Measurements from ENCODE around the gene PHF2. TPM values are rescaled to one million over a fixed set of nuclear protein-coding genes. Genes with fewer than 3 reads are reported as not detected.

The PHF2 gene
- total and polyA plus RNA-seq, 2 experiments from 2014 or later, result 4.3 to 11.8 TPM

DNA sequence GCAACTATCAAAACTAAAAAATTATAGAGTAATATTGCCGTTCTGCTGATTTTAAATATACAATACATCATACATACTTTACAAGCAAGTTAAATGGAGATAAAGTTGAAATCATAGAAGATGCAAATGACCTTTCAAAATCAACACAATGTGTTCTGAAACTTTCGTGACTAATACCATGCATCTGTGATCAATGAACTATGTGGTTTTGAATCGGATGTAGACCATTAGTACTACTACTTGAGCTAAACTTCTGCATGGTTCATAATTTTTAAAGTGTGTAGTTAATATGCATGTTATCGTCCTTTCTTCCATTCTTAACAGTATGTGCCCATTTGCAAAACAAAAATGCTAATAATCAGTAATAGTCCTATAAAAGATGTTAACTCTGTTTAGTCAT lies 11.3 kb upstream of the PHF2 start (continued):
- TF ChIP-seq CREB1 (CRISPR knock-in tag; IDR thresholded peaks at IDR 0.05; ENCODE audit: low read depth) (no peak), NANOG (IDR thresholded peaks at IDR 0.05; ENCODE audit: borderline replicate concordance) (no peak), EZH2 (IDR thresholded peaks at IDR 0.05; ENCODE audit: low read depth, unreplicated experiment) (no peak), POLR2AphosphoS5 (IDR thresholded peaks at IDR 0.05; ENCODE audit: low read depth) (no peak), STAT1 (IDR thresholded peaks at IDR 0.05; ENCODE audit: unreplicated experiment) (no peak)
- TF ChIP-seq, protein P1, sequence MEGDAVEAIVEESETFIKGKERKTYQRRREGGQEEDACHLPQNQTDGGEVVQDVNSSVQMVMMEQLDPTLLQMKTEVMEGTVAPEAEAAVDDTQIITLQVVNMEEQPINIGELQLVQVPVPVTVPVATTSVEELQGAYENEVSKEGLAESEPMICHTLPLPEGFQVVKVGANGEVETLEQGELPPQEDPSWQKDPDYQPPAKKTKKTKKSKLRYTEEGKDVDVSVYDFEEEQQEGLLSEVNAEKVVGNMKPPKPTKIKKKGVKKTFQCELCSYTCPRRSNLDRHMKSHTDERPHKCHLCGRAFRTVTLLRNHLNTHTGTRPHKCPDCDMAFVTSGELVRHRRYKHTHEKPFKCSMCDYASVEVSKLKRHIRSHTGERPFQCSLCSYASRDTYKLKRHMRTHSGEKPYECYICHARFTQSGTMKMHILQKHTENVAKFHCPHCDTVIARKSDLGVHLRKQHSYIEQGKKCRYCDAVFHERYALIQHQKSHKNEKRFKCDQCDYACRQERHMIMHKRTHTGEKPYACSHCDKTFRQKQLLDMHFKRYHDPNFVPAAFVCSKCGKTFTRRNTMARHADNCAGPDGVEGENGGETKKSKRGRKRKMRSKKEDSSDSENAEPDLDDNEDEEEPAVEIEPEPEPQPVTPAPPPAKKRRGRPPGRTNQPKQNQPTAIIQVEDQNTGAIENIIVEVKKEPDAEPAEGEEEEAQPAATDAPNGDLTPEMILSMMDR (conservative IDR thresholded peaks at IDR 0.05; ENCODE audit: low read depth in 2 of 2), result no peak
- TF ChIP-seq, protein P2, sequence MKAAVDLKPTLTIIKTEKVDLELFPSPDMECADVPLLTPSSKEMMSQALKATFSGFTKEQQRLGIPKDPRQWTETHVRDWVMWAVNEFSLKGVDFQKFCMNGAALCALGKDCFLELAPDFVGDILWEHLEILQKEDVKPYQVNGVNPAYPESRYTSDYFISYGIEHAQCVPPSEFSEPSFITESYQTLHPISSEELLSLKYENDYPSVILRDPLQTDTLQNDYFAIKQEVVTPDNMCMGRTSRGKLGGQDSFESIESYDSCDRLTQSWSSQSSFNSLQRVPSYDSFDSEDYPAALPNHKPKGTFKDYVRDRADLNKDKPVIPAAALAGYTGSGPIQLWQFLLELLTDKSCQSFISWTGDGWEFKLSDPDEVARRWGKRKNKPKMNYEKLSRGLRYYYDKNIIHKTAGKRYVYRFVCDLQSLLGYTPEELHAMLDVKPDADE (IDR thresholded peaks at IDR 0.05), result no peak

DNA sequence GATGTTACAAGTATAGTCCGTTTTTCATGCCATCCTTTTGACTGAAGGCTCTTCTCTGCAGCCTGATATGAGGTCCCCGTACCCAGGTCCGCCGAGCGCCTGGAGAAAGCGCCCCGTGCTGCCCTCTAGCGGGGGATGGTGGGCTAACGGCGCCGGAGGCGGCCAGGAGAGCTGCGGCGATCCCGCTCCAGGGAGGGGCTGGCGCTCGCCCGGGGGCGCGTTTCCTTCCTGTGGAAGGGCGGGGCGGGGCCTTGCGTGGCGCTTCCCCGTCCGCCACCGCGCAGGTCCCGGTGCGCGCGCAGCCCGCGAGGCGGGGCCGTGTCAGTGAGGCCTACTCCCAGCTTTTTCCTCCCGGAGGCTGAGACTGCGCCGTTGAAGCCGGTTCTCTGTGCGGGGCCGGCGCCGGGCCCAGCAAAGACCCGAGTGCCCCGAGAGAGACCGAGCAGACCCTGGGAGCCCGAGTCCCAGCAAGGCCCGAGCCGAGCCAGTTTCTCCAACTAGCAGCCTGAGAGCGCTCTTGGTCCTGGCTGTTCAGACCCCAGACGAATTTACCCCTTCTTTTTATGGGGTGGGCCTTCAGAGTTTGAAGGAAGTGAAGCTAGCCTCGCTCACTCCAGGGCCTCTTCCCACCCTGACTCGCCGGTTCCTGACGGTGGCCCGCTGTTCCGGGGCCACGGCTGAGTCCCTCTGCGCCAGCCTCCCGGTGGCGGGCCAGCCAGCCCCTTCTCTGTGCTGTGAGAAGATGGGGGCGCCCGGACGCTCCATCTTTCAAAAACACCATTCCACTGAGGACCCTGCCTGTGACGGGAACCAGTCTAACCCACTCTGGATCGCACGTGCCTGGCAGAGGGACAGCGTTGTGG lies 9.7 kb upstream of the PHF2 start:
- Histone ChIP-seq H2AFZ (peak overlapping the region; percentile 72), H3K9me2 (ENCODE audit: insufficient read depth) (no peaks in the 10 kb centered on the region), H3K79me2 (replicated peaks; ENCODE audit: insufficient read depth) (no peaks in the 10 kb centered on the region), H3K4me3 (peak overlapping the region; percentile 69), H3F3A (replicated peaks; ENCODE audit: low read depth) (peaks cover 12% of the 10 kb centered on the region; the same call in 1 of the 2 replicates), H3K4me1 (ENCODE audit: insufficient read depth) (0 out of 2 replicates have a peak, but pooled peaks cover 2% of the 10 kb centered on the region), H3K27me3 (ENCODE audit: insufficient read depth) (no peaks in the 10 kb centered on the region), H3K36me3 (ENCODE audit: insufficient read depth) (peaks cover 11% of the 10 kb centered on the region), H4K20me1 (replicated peaks; ENCODE audit: insufficient read depth) (no peaks in the 10 kb centered on the region; the same call in 1 of the 2 replicates), H3K27ac (ENCODE audit: low read depth) (peak overlapping the region; percentile 87), H3K4me2 (peak overlapping the region; percentile 90)
- peaks cover 22% of the 10 kb centered on the region for H3K4me1 Mint-ChIP-seq
- TF ChIP-seq POLR2AphosphoS5 (IDR thresholded peaks at IDR 0.05; ENCODE audit: low read depth) (peak; percentile 83), CREB1 (CRISPR knock-in tag; IDR thresholded peaks at IDR 0.05; ENCODE audit: low read depth) (peak; percentile 59; the same call in 1 of the 2 replicates), NANOG (IDR thresholded peaks at IDR 0.05; ENCODE audit: borderline replicate concordance) (no peak), STAT1 (IDR thresholded peaks at IDR 0.05; ENCODE audit: unreplicated experiment) (no peak), ZNF331 (CRISPR knock-in tag; IDR thresholded peaks at IDR 0.05; ENCODE audit: low read depth) (no peak)
- TF ChIP-seq, protein P1 (conservative IDR thresholded peaks at IDR 0.05; ENCODE audit: low read depth in 2 of 2), result peak; percentile 83 to 94
- H3K9me3 Mint-ChIP-seq, result peaks cover 5% of the 10 kb centered on the region; the same call in 2 of the 3 replicates
- H3K36me3 Mint-ChIP-seq (ENCODE audit: low read depth), result peaks cover 38% of the 10 kb centered on the region
- ATAC-seq (peak; percentile 91), DNase-seq (ENCODE audit: low spot score) (peak; percentile 96)
- peak overlapping the region; percentile 31; the same call in 1 of the 2 replicates for H3K27ac Mint-ChIP-seq
- H3K27me3 Mint-ChIP-seq (ENCODE audit: insufficient read depth, low read depth, poor library complexity), result peaks cover 8% of the 10 kb centered on the region
- H3K4me3 Mint-ChIP-seq, result peak overlapping the region; percentile 72
